H1 (cell line): Measurements from ENCODE around the gene GALNTL6. TPM values are rescaled to one million over a fixed set of nuclear protein-coding genes. Genes with fewer than 3 reads are reported as not detected.

Experiments
- CTCF ChIA-PET: fragments of 300-600 bp; sonication (Branson Sonifier 250); formaldehyde crosslinking; loops from one replicate; lab custom pipeline; 2021; ENCODE audit not compliant: partially characterized antibody; lab: Charles Lee
- POLR2A ChIA-PET: fragments of 300-600 bp; sonication (Branson Sonifier 250); formaldehyde crosslinking; loops from one replicate; lab custom pipeline; 2021; ENCODE audit warnings: inconsistent platforms; ENCODE audit not compliant: partially characterized antibody; lab: Charles Lee
- DNase-seq, 2 experiments: peaks; one replicate each; pipeline versions ENCODE4 v3.0.0 to v3.0.0-alpha.2; 2010 to 2022; ENCODE audit warnings: low spot score in 2 of 2, low read depth in 1 of 2, mixed read lengths in 1 of 2
- FAIRE-seq: peaks from 2 replicates; lab custom pipeline; 2011; peaks lifted over from hg19 to GRCh38; lab: Jason Lieb, UNC
- H2AFZ ChIP-seq: 2 replicates; pipeline ENCODE4 v1.8.1; 2012; ENCODE audit warnings: low read length, inconsistent platforms
- H2AK5ac ChIP-seq: 2 replicates; pipeline ENCODE4 v1.6.1; 2013; ENCODE audit warnings: low read depth, low read length
- H2BK120ac ChIP-seq: replicated peaks from 2 replicates; pipeline ENCODE3; 2013; ENCODE audit warnings: low read depth, low read length, inconsistent platforms
- H2BK12ac ChIP-seq: 2 replicates; pipeline ENCODE4 v1.6.1; 2013; ENCODE audit warnings: low read depth, low read length
- H2BK15ac ChIP-seq: 2 replicates; pipeline ENCODE4 v1.6.1; 2013; ENCODE audit warnings: low read length
- H2BK20ac ChIP-seq: 2 replicates; pipeline ENCODE4 v1.6.1; 2013; ENCODE audit warnings: low read length
- H2BK5ac ChIP-seq: 2 replicates; pipeline ENCODE4 v1.6.1; 2013; ENCODE audit warnings: low read depth, low read length
- H3K14ac ChIP-seq: 2 replicates; pipeline ENCODE4 v1.6.1; 2013; ENCODE audit warnings: inconsistent platforms; ENCODE audit not compliant: insufficient read length
- H3K18ac ChIP-seq: 2 replicates; pipeline ENCODE4 v1.6.1; 2013; ENCODE audit warnings: low read length; ENCODE audit errors: extremely low read depth
- H3K23ac ChIP-seq: 2 replicates; pipeline ENCODE4 v1.6.1; 2013; ENCODE audit warnings: inconsistent platforms; ENCODE audit not compliant: insufficient read length
- H3K23me2 ChIP-seq: 2 replicates; pipeline ENCODE4 v1.6.1; 2013; ENCODE audit warnings: low read depth, low read length
- H3K27ac ChIP-seq: 2 replicates; pipeline ENCODE4 v1.6.1; 2011; ENCODE audit warnings: low read depth, low read length, inconsistent platforms
- H3K27me3 ChIP-seq, 4 experiments: replicated peaks in 1 of 4; 1 replicate in 1 of 4; 2 replicates in 3 of 4; pipeline versions ENCODE4 v1.6.1 to v1.8.1; 2011 to 2013; ENCODE audit warnings: low read length in 3 of 4, mild to moderate bottlenecking in 3 of 4, inconsistent platforms in 2 of 4, mixed read lengths in 2 of 4, moderate library complexity in 1 of 4; ENCODE audit not compliant: control insufficient read depth in 3 of 4, insufficient read depth in 3 of 4; ENCODE audit errors: extremely low read depth in 1 of 4
- H3K36me3 ChIP-seq, 4 experiments: 2 replicates each; pipeline versions ENCODE4 v1.6.1 to v1.8.1; 2011 to 2013; ENCODE audit warnings: mild to moderate bottlenecking in 4 of 4, low read length in 3 of 4, moderate library complexity in 2 of 4, control low read depth in 1 of 4, inconsistent platforms in 1 of 4; ENCODE audit not compliant: insufficient read depth in 4 of 4, control insufficient read depth in 2 of 4
- H3K4ac ChIP-seq: replicated peaks from 2 replicates; pipeline ENCODE3; 2013; ENCODE audit warnings: low read length, low read depth, mixed read lengths, inconsistent platforms; ENCODE audit not compliant: insufficient read length
- H3K4me1 ChIP-seq, 4 experiments: replicated peaks in 1 of 4; 1 replicate in 1 of 4; 2 replicates in 3 of 4; pipeline versions ENCODE4 v1.6.1 to v1.8.1; 2011 to 2013; ENCODE audit warnings: low read length in 3 of 4, inconsistent platforms in 2 of 4, mixed read lengths in 1 of 4; ENCODE audit not compliant: insufficient read depth in 4 of 4, control insufficient read depth in 3 of 4
- H3K4me2 ChIP-seq, 2 experiments: 2 replicates each; pipeline versions ENCODE4 v1.6.1 to v1.8.1; 2011 to 2013; ENCODE audit warnings: low read depth in 2 of 2, low read length in 2 of 2, control low read depth in 1 of 2, inconsistent platforms in 1 of 2, mild to moderate bottlenecking in 1 of 2; ENCODE audit not compliant: insufficient read depth in 1 of 2
- H3K4me3 ChIP-seq, 4 experiments: fragments of 200-600, 300-600 bp in 1 of 4; sonication (generic), shearing (Covaris generic), sonication (Bioruptor Twin) in 1 of 4; 2 replicates each; pipeline versions ENCODE4 v1.5.1 to v1.8.1; 2011 to 2016; ENCODE audit warnings: low read length in 4 of 4, low read depth in 3 of 4, control low read depth in 2 of 4, inconsistent platforms in 2 of 4, mild to moderate bottlenecking in 2 of 4, mixed read lengths in 1 of 4, moderate library complexity in 1 of 4; ENCODE audit not compliant: insufficient read depth in 2 of 4; ENCODE audit errors: extremely low read depth in 1 of 4
- H3K56ac ChIP-seq: replicated peaks from 2 replicates; pipeline ENCODE3; 2013; ENCODE audit warnings: low read depth, mild to moderate bottlenecking, mixed read lengths, low read length, inconsistent platforms; ENCODE audit not compliant: insufficient read length
- H3K79me1 ChIP-seq: 2 replicates; pipeline ENCODE4 v1.6.1; 2013; ENCODE audit warnings: low read depth, low read length, control low read depth
- H3K79me2 ChIP-seq, 2 experiments: 2 replicates each; pipeline versions ENCODE4 v1.6.1 to v1.8.1; 2012 to 2013; ENCODE audit warnings: low read length in 2 of 2, mild to moderate bottlenecking in 2 of 2, inconsistent platforms in 1 of 2; ENCODE audit not compliant: insufficient read depth in 2 of 2, control insufficient read depth in 1 of 2
- H3K9ac ChIP-seq, 4 experiments: replicated peaks in 1 of 4; 1 replicate in 1 of 4; 2 replicates in 3 of 4; pipeline versions ENCODE4 v1.6.1 to v1.8.1; 2011 to 2013; ENCODE audit warnings: low read depth in 3 of 4, low read length in 3 of 4, control low read depth in 2 of 4, mild to moderate bottlenecking in 2 of 4, moderate library complexity in 2 of 4, inconsistent platforms in 1 of 4; ENCODE audit errors: extremely low read depth in 1 of 4
- H3K9me3 ChIP-seq, 2 experiments: 2 replicates each; pipeline versions ENCODE4 v1.6.1 to v1.8.1; 2012 to 2013; ENCODE audit warnings: mild to moderate bottlenecking in 2 of 2, moderate library complexity in 2 of 2, control low read depth in 1 of 2, inconsistent platforms in 1 of 2, low read depth in 1 of 2, low read length in 1 of 2, mixed read lengths in 1 of 2; ENCODE audit not compliant: insufficient read depth in 2 of 2
- H4K20me1 ChIP-seq, 2 experiments: replicated peaks in 1 of 2; 2 replicates each; pipeline versions ENCODE3 to v1.8.1; 2011 to 2013; ENCODE audit warnings: inconsistent platforms in 2 of 2, low read length in 2 of 2, mild to moderate bottlenecking in 1 of 2; ENCODE audit not compliant: insufficient read depth in 2 of 2, control insufficient read depth in 1 of 2
- H4K5ac ChIP-seq: 2 replicates; pipeline ENCODE4 v1.6.1; 2013; ENCODE audit warnings: low read length, low read depth, mixed read lengths, inconsistent platforms; ENCODE audit not compliant: insufficient read length
- H4K8ac ChIP-seq: 2 replicates; pipeline ENCODE4 v1.8.0; 2013; ENCODE audit warnings: mild to moderate bottlenecking, moderate library complexity, low read length, inconsistent platforms; ENCODE audit not compliant: insufficient read depth; ENCODE audit errors: extremely low read depth
- H4K91ac ChIP-seq: replicated peaks from 2 replicates; pipeline ENCODE3; 2013; ENCODE audit warnings: low read length, mixed read lengths, inconsistent platforms; ENCODE audit not compliant: insufficient read length
- ASH2L ChIP-seq: fragments of 200-600, 300-600 bp; sonication (generic); IDR thresholded peaks from one replicate; pipeline ENCODE4 v1.7.1; 2017; ENCODE audit warnings: low read length
- ATF3 ChIP-seq: IDR thresholded peaks from 2 replicates; pipeline ENCODE4 v1.6.1; 2011; ENCODE audit warnings: low read depth, mild to moderate bottlenecking, low read length; ENCODE audit not compliant: insufficient read depth
- BACH1 ChIP-seq: IDR thresholded peaks from 2 replicates; pipeline ENCODE4 v1.6.1; 2012; ENCODE audit warnings: low read length, improper control_type of control experiment
- JUND ChIP-seq: IDR thresholded peaks from 2 replicates; pipeline ENCODE4 v1.6.1; 2011; ENCODE audit warnings: mild to moderate bottlenecking, improper control_type of control experiment, low read length
- SIRT6 ChIP-seq: IDR thresholded peaks from one replicate; pipeline ENCODE4 v1.7.1; 2012; ENCODE audit warnings: low read length, inconsistent platforms
- WGBS, 2 experiments: shearing (Covaris generic) in 1 of 2; methylation state at CpG; one replicate each; pipeline versions ENCODE4 v1.1.6 to v1.1.7; 2013 to 2015; ENCODE audit warnings: low lambda C conversion rate in 2 of 2, mixed read lengths in 2 of 2, inconsistent platforms in 1 of 2, low coverage in 1 of 2, missing lambda C conversion rate in 1 of 2; ENCODE audit not compliant: insufficient replicate concordance in 2 of 2, insufficient coverage in 1 of 2, insufficient read length in 1 of 2; ENCODE audit errors: extremely low coverage in 1 of 2, missing lambda C conversion rate in 1 of 2; 5-methylcytosine and 5-hydroxymethylcytosine counted together
- polyA plus RNA-seq, 7 experiments: library from polyadenylated mRNA; depleted of rRNA in 3 of 7; stranded (reverse) in 5 of 7; unstranded in 2 of 7; fragments of >200 nt in 5 of 7; fragments of 200-250 nt in 2 of 7; gene quantifications; 1 replicate in 5 of 7; 2 replicates in 1 of 7; 4 replicates in 1 of 7; pipeline versions ENCODE4 v1.2.1 to v1.2.3, GENCODE V29; 2011 to 2013; ENCODE audit warnings: missing spikeins in 2 of 7, mixed read lengths in 2 of 7
- total RNA-seq: library from RNA; stranded (reverse); fragmentation: NEBNext Ultra II Directional; extraction: Animal tissue kit (Norgen Biotek cat#: 25700); gene quantifications from 2 replicates; pipeline ENCODE4 v1.2.1, GENCODE V29; 2021

GALNTL6 gene
- total and polyA plus RNA-seq, 2 of the 8 experiments (the other 6 are each of a cell fraction or from before 2014, with no cell fraction given): 0.03 to 0.32 TPM

GRCh38 chr4:172793565-172794306, 980.5 kb downstream of the GALNTL6 start:
- Histone ChIP-seq H3K27me3 (no peaks in the 10 kb centered on the region), H2AK5ac (no peak overlapping the region), H2BK15ac (no peak overlapping the region), H3K56ac (no peak overlapping the region), H3K4me1 (no peaks in the 10 kb centered on the region), H3K18ac (no peak overlapping the region), H4K5ac (no peak overlapping the region), H4K20me1 (no peaks in the 10 kb centered on the region), H3K4me2 (no peak overlapping the region), H3K36me3 (no peaks in the 10 kb centered on the region), H2BK20ac (no peak overlapping the region), H3K9me3 (no peaks in the 10 kb centered on the region), H2BK12ac (no peak overlapping the region), H2AFZ (no peak overlapping the region; the same call in 1 of the 2 replicates), H3K27ac (no peak overlapping the region), H4K8ac (no peak overlapping the region), H2BK5ac (no peak overlapping the region), H4K91ac (no peak overlapping the region), H3K79me1 (no peaks in the 10 kb centered on the region), H3K4ac (no peak overlapping the region), H2BK120ac (no peak overlapping the region), H3K14ac (no peak overlapping the region), H3K23ac (no peak overlapping the region), H3K9ac (no peak overlapping the region), H3K4me3 (no peak overlapping the region), H3K23me2 (no peaks in the 10 kb centered on the region), H3K79me2 (no peaks in the 10 kb centered on the region)
- CTCF ChIA-PET: no interaction called here
- FAIRE-seq: no peak
- POLR2A ChIA-PET: no interaction called here
- 82% methylated on average over 4 of the region's 4 CpGs; no CpG with 5 or more reads in 1 of the 2 experiments for WGBS, 2 experiments
- no peak for DNase-seq
- TF ChIP-seq SIRT6 (no peak), BACH1 (no peak), ASH2L (no peak), JUND (no peak), ATF3 (no peak)
